Right cardiac atrium (tissue), 5 donors: Measurements from ENCODE around the gene CWC25. TPM values are rescaled to one million over a fixed set of nuclear protein-coding genes. Genes with fewer than 3 reads are reported as not detected.

Experiments
- ATAC-seq, 2 donors: fragments of 200-7000 bp; cut with Tn5 transposase; one replicate each; pipeline versions ENCODE4 v1.8.0 to v1.9.1; 2020; ENCODE audit warnings: moderate library complexity in 2 of 2, mild to moderate bottlenecking in 1 of 2
- DNase-seq, 3 donors: peaks; one replicate each; pipeline ENCODE4 v3.0.0-alpha.2; 2020
- H3K27ac ChIP-seq: one replicate; pipeline ENCODE4 v1.5.1; 2013; ENCODE audit warnings: mild to moderate bottlenecking, low read length, control low read depth, moderate library complexity
- H3K27me3 ChIP-seq: one replicate; pipeline ENCODE4 v1.6.1; 2013; ENCODE audit not compliant: control insufficient read depth, insufficient read depth
- H3K4me1 ChIP-seq: one replicate; pipeline ENCODE4 v1.6.1; 2013; ENCODE audit warnings: low read length; ENCODE audit not compliant: control insufficient read depth, insufficient read depth
- H3K4me3 ChIP-seq: one replicate; pipeline ENCODE4 v1.5.1; 2013; ENCODE audit warnings: low read length, control low read depth
- H3K9me3 ChIP-seq: one replicate; pipeline ENCODE4 v1.6.1; 2013; ENCODE audit warnings: low read length; ENCODE audit not compliant: control insufficient read depth
- WGBS: extraction: QIAGEN DNeasy Blood & Tissue Kit; methylation state at CpG from one replicate; pipeline ENCODE4 v1.1.7; 2013; 5-methylcytosine and 5-hydroxymethylcytosine counted together
- intact Hi-C, 4 donors: fragments of 100-400 bp; cut with DNase I; formaldehyde crosslinking; loops; one replicate each; pipeline versions ENCODE4 v1.11.0 to v1.14.0; 2022 to 2023
- long read RNA-seq, 4 donors: library from polyadenylated mRNA; unstranded; transcript quantifications; one replicate each; pipeline ENCODE4 v2.0.0, GENCODE V29; 2020 to 2021
- polyA plus RNA-seq: library from polyadenylated mRNA; stranded (reverse); fragments of 200-250 nt; gene quantifications from one replicate; pipeline ENCODE4 v1.2.3, GENCODE V29; 2013
- total RNA-seq, 4 donors: library from RNA; stranded (reverse); fragmentation: NEBNext Ultra II Directional; extraction: Animal tissue kit (Norgen Biotek cat#: 25700); gene quantifications; one replicate each; pipeline ENCODE4 v1.2.1, GENCODE V29; 2021
- donor health status: healthy with polysubstance abuse.
- donor health status: DM: no; HTN: yes; CAD: no.
- donor health status: DM: no; HTN: no; CAD: no.
- donor health status: DM: no; HTN: yes; CAD: no; lungs with severe emphysema.
- donor health status: DM: yes; HTN: yes; CAD: no.

The CWC25 gene
- total RNA-seq (10 to 100 TPM in 3 of 4 donors, 1 to 10 TPM in 1; 8.8 to 11.5 (median 10.9) TPM), polyA plus RNA-seq (11.0 TPM)
- long read RNA-seq, donor 1, transcript CWC25-202 (10 exons, 3,234 nt): major isoform, 5 of 15 reads
- long read RNA-seq, donor 1, partial matches to known transcripts: 6 of 15 reads
- long read RNA-seq, donor 1, other reads (novel, unspliced or antisense): 4 of 15 reads
- long read RNA-seq, donor 2, transcript CWC25-202 (10 exons, 3,234 nt): major isoform, 6 of 11 reads
- long read RNA-seq, donor 2, partial matches to known transcripts: 3 of 11 reads
- long read RNA-seq, donor 2, other reads (novel, unspliced or antisense): 1 of 11 reads
- long read RNA-seq, donor 3, partial matches to known transcripts: 6 of 16 reads
- long read RNA-seq, donor 3, other reads (novel, unspliced or antisense): 6 of 16 reads
- long read RNA-seq, donor 4, transcript CWC25-202 (10 exons, 3,234 nt): major isoform, 5 of 9 reads
- long read RNA-seq, donor 4, partial matches to known transcripts: 0 of 9 reads
- long read RNA-seq, donor 4, other reads (novel, unspliced or antisense): 3 of 9 reads

GRCh38 chr17:38824899-38825761, at the start of gene CWC25:
TSS of gene CWC25 (minus strand) at chr17:38825321. CDS start at chr17:38825183, 138 bp downstream.
- H3K27ac ChIP-seq: peak within 1 kb of the TSS; percentile 99
- WGBS: 1% methylated on average over 55 of the region's 55 CpGs
- no peaks in the 10 kb centered on the region for H3K27me3 ChIP-seq
- intact Hi-C loops: no loop called here
- DNase-seq (peak; percentile 91 to 98 (median 97)), ATAC-seq (peak; percentile 92 to 93)
- H3K9me3 ChIP-seq: no peaks in the 10 kb centered on the region
- H3K4me1 ChIP-seq: peaks cover 5% of the 10 kb centered on the region
- peak within 1 kb of the TSS; percentile 85 for H3K4me3 ChIP-seq

- peak overlapping the region; percentile 24 for H3K27ac ChIP-seq
- WGBS: 46% methylated on average over 9 of the region's 9 CpGs
Measured at GRCh38 chr17:38873640-38874380, 48.7 kb upstream of the CWC25 start.

GRCh38 chr17:38872671-38873385, 47.7 kb upstream of the CWC25 start:
- WGBS: 52% methylated on average over 9 of the region's 9 CpGs
- DNase-seq: peak in 1 of 3 donors; percentile 41
- H3K9me3 ChIP-seq: no peaks in the 10 kb centered on the region
- intact Hi-C loops: loop anchor here in 1 of 4 donors (10.0 kb wide), 1 partner anchor 102 kb away; no protein-coding TSS in a partner anchor
- peaks cover 37% of the 10 kb centered on the region for H3K4me1 ChIP-seq
- no peaks in the 10 kb centered on the region for H3K27me3 ChIP-seq
- H3K27ac ChIP-seq: peak overlapping the region; percentile 20
- no peak for ATAC-seq
- H3K4me3 ChIP-seq: no peak overlapping the region

More at GRCh38 chr17:38873640-38874380, 48.7 kb upstream of the CWC25 start:
- Histone ChIP-seq H3K4me3 (no peak overlapping the region), H3K9me3 (no peaks in the 10 kb centered on the region), H3K27me3 (no peaks in the 10 kb centered on the region), H3K4me1 (peaks cover 37% of the 10 kb centered on the region)
- intact Hi-C loops: loop anchor here in 1 of 4 donors (10.0 kb wide), 1 partner anchor 101 kb away; no protein-coding TSS in a partner anchor
- peak in 1 of 3 donors; percentile 48 for DNase-seq
- no peak for ATAC-seq

- peaks cover 34% of the 10 kb centered on the region for H3K4me1 ChIP-seq
- DNase-seq: peak in 1 of 3 donors; percentile 40
- intact Hi-C loops: loop anchor here in 1 of 4 donors (10.0 kb wide), 1 partner anchor 103 kb away; no protein-coding TSS in a partner anchor
- H3K27me3 ChIP-seq: no peaks in the 10 kb centered on the region
- H3K9me3 ChIP-seq: no peaks in the 10 kb centered on the region
- peak overlapping the region; percentile 83 for H3K4me3 ChIP-seq
- 26% methylated on average over 5 of the region's 5 CpGs for WGBS
- ATAC-seq: no peak
- H3K27ac ChIP-seq: peak overlapping the region; percentile 4
Measured at GRCh38 chr17:38872027-38872511, 46.9 kb upstream of the CWC25 start.

GRCh38 chr17:38871247-38872015, 46.3 kb upstream of the CWC25 start:
- peak in 1 of 2 donors; percentile 28 for ATAC-seq

GRCh38 chr17:38870259-38871165, 45.4 kb upstream of the CWC25 start:
- Histone ChIP-seq H3K9me3 (no peaks in the 10 kb centered on the region), H3K4me1 (peaks cover 29% of the 10 kb centered on the region), H3K27me3 (no peaks in the 10 kb centered on the region), H3K27ac (peak overlapping the region; percentile 87), H3K4me3 (peak overlapping the region; percentile 83)
- peak; percentile 82 to 94 (median 91) for DNase-seq
- peak; percentile 62 to 65 for ATAC-seq
- intact Hi-C loops: loop anchor here in 1 of 4 donors (10.0 kb wide), 1 partner anchor 104 kb away; no protein-coding TSS in a partner anchor
- WGBS: under 1% methylated on average over 53 of the region's 56 CpGs

More at GRCh38 chr17:38871247-38872015, 46.3 kb upstream of the CWC25 start:
- Histone ChIP-seq H3K27ac (peak overlapping the region; percentile 53), H3K4me3 (peak overlapping the region; percentile 83), H3K9me3 (no peaks in the 10 kb centered on the region), H3K4me1 (peaks cover 31% of the 10 kb centered on the region), H3K27me3 (no peaks in the 10 kb centered on the region)
- 19% methylated on average over 11 of the region's 11 CpGs for WGBS
- intact Hi-C loops: loop anchor here in 1 of 4 donors (10.0 kb wide), 1 partner anchor 103 kb away; no protein-coding TSS in a partner anchor
- peak; percentile 64 to 83 (median 67) for DNase-seq

- peaks cover 21% of the 10 kb centered on the region for H3K4me1 ChIP-seq
- WGBS: under 1% methylated on average over 73 of the region's 73 CpGs
Measured at GRCh38 chr17:38869526-38870258, 44.6 kb upstream of the CWC25 start, which contains the start of gene LASP1. TSS of gene LASP1 (plus strand) at chr17:38870058. CDS start at chr17:38870190, 132 bp downstream.

More at GRCh38 chr17:38869526-38870258, 44.6 kb upstream of the CWC25 start, which contains the start of gene LASP1:
- H3K27ac ChIP-seq: peak within 1 kb of the TSS; percentile 94
- peak; percentile 89 to 96 (median 96) for DNase-seq
- H3K4me3 ChIP-seq: peak within 1 kb of the TSS; percentile 83
- H3K27me3 ChIP-seq: no peaks in the 10 kb centered on the region
- intact Hi-C loops: loop anchor here in 1 of 4 donors (10.0 kb wide), 1 partner anchor 105 kb away; no protein-coding TSS in a partner anchor
- no peaks in the 10 kb centered on the region for H3K9me3 ChIP-seq
- peak; percentile 88 to 90 for ATAC-seq
